Neutrophil (primary cell): ENCODE measurements around the gene CCDC57.

ENCODE experiments used
- H3K27ac ChIP-seq: fragments of 200-600 bp; sonication (generic); 2 replicates; pipeline ENCODE4 v1.5.1; 2016; ENCODE audit warnings: mild to moderate bottlenecking, moderate library complexity
- H3K27me3 ChIP-seq: fragments of 200-600 bp; sonication (generic); 2 replicates; pipeline ENCODE4 v1.6.0; 2016; ENCODE audit warnings: mild to moderate bottlenecking
- H3K36me3 ChIP-seq: fragments of 200-600 bp; sonication (generic); 2 replicates; pipeline ENCODE4 v1.5.1; 2017
- H3K4me1 ChIP-seq, 2 experiments: fragments of 200-600 bp in 1 of 2; sonication (generic) in 1 of 2; 1 replicate in 1 of 2; 2 replicates in 1 of 2; pipeline versions ENCODE4 v1.5.1 to v1.6.1; 2013 to 2016; ENCODE audit warnings: low read depth in 1 of 2, low read length in 1 of 2, mild to moderate bottlenecking in 1 of 2, moderate library complexity in 1 of 2; ENCODE audit not compliant: control insufficient read depth in 1 of 2, insufficient read depth in 1 of 2
- H3K4me3 ChIP-seq, 2 experiments: fragments of 200-600 bp in 1 of 2; sonication (generic) in 1 of 2; 1 replicate in 1 of 2; 2 replicates in 1 of 2; pipeline ENCODE4 v1.5.1; 2013 to 2016; ENCODE audit warnings: low read depth in 1 of 2, low read length in 1 of 2, mild to moderate bottlenecking in 1 of 2, moderate library complexity in 1 of 2
- H3K9me3 ChIP-seq: fragments of 200-600 bp; sonication (generic); 2 replicates; pipeline ENCODE4 v1.5.1; 2016
- TF ChIP-seq, protein P1 (sequence below): fragments of 200-600 bp; sonication (generic); IDR thresholded peaks from 2 replicates; pipeline ENCODE4 v1.5.1; 2016; ENCODE audit warnings: antibody characterized with exemption

CCDC57 gene

DNA sequence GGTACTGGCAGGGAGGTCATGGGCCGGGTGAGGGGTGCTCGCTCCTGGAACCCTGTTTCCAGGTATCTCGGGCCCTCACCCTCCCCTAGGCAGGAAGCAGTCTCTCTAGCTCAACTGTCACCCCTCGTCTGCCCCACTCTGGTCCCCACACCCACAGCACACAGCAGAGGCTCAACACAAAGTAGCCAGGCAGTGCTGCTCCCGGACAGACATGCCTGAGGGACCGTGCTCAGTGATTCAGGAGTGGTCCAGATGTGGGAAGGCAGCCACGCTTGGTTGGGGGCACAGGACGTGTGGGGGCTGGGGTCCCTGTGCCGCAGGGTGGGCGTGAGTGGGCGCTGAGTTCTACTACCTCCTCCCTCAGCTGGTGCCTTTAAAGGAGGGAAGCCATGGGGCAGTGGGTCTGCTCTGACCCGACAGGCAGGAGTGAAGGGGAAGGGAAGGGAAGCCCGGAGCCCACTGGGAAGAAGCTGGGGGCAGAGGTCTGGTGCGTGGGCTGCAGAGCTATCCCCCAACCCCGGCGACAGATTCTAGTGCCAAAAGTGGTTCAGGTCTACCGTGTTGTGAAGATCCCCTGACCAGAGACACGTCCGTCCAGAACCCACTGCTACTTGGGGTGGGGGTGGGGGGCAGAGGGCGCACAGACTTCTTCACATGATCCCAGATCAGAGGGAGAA is 28.0 kb upstream of the CCDC57 start:
- H3K36me3 ChIP-seq: peaks cover 100% of the 10 kb centered on the region
- H3K4me1 ChIP-seq: peaks cover 79 to 82% of the 10 kb centered on the region in 2 experiments
- H3K27ac ChIP-seq: peak overlapping the region; percentile 82

GRCh38 chr17:82239926-82240505 is 27.4 kb upstream of the CCDC57 start:
- Histone ChIP-seq H3K9me3 (no peaks in the 10 kb centered on the region), H3K4me1 (peaks cover 85 to 89% of the 10 kb centered on the region in 2 experiments), H3K36me3 (peaks cover 100% of the 10 kb centered on the region), H3K27ac (peak overlapping the region; percentile 82), H3K4me3 (no peak overlapping the region), H3K27me3 (no peaks in the 10 kb centered on the region)
- TF ChIP-seq, protein P1, sequence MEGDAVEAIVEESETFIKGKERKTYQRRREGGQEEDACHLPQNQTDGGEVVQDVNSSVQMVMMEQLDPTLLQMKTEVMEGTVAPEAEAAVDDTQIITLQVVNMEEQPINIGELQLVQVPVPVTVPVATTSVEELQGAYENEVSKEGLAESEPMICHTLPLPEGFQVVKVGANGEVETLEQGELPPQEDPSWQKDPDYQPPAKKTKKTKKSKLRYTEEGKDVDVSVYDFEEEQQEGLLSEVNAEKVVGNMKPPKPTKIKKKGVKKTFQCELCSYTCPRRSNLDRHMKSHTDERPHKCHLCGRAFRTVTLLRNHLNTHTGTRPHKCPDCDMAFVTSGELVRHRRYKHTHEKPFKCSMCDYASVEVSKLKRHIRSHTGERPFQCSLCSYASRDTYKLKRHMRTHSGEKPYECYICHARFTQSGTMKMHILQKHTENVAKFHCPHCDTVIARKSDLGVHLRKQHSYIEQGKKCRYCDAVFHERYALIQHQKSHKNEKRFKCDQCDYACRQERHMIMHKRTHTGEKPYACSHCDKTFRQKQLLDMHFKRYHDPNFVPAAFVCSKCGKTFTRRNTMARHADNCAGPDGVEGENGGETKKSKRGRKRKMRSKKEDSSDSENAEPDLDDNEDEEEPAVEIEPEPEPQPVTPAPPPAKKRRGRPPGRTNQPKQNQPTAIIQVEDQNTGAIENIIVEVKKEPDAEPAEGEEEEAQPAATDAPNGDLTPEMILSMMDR: no peak

More for the DNA sequence above, 28.0 kb upstream of the CCDC57 start:
- H3K9me3 ChIP-seq: no peaks in the 10 kb centered on the region
- TF ChIP-seq, protein P1: no peak
- H3K4me3 ChIP-seq: peak overlapping the region in 1 of 2 experiments; percentile 15
- H3K27me3 ChIP-seq: no peaks in the 10 kb centered on the region

DNA sequence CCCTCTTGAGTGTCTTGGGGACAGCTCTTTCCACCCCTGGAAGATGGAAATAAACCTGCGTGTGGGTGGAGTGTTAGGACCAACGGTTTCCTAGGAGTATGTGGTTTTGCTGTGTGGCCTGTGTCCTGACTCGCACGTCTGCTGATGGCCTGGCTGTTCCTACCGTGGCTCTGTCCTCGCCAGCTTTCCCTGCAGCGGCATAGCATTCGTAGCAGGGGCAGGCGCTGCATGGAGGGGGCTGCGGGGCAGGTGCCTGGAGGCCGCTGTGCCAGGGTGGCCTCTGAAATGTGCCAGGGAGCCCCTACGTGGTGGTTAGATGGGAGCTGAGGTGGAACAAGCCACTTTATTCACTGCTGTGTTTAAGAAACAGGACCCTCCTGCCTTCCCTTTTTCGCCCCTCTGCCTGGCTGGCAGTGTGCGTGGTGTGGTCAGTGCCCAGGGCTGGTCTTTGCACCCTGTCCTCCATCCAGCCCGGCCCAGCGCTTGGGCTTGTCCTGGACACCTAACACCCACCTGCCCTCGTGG is 26.8 kb upstream of the CCDC57 start:
- H3K36me3 ChIP-seq: peaks cover 100% of the 10 kb centered on the region
- TF ChIP-seq, protein P1: no peak
- peak overlapping the region; percentile 82 for H3K27ac ChIP-seq
- peak overlapping the region in 1 of 2 experiments; percentile 41 for H3K4me3 ChIP-seq
- no peaks in the 10 kb centered on the region for H3K27me3 ChIP-seq
- H3K4me1 ChIP-seq: peaks cover 91 to 94% of the 10 kb centered on the region in 2 experiments
- no peaks in the 10 kb centered on the region for H3K9me3 ChIP-seq

DNA sequence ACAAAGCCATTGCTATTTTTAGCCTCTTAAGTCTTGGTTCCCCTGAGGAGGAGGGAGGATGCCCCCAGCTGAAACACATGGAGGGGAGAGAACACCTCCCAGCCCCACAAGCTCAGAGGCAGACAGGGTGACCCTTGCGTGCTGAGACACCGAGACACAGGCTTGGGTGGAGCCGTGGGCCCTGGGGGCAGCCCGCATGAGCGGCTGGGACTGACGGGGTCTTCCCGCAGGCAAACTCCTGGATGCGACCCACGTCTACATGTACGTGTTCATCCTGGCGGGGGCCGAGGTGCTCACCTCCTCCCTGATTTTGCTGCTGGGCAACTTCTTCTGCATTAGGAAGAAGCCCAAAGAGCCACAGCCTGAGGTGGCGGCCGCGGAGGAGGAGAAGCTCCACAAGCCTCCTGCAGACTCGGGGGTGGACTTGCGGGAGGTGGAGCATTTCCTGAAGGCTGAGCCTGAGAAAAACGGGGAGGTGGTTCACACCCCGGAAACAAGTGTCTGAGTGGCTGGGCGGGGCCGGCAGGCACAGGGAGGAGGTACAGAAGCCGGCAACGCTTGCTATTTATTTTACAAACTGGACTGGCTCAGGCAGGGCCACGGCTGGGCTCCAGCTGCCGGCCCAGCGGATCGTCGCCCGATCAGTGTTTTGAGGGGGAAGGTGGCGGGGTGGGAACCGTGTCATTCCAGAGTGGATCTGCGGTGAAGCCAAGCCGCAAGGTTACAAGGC is 26.0 kb upstream of the CCDC57 start:
- Histone ChIP-seq H3K36me3 (peaks cover 97% of the 10 kb centered on the region), H3K4me3 (peak overlapping the region; percentile 31 to 41), H3K9me3 (no peaks in the 10 kb centered on the region), H3K4me1 (peaks cover 98 to 100% of the 10 kb centered on the region in 2 experiments), H3K27ac (peak overlapping the region; percentile 82), H3K27me3 (no peaks in the 10 kb centered on the region)
- TF ChIP-seq, protein P1: no peak

- peaks cover 96% of the 10 kb centered on the region for H3K36me3 ChIP-seq
- H3K27ac ChIP-seq: peak overlapping the region; percentile 82
- H3K4me3 ChIP-seq: peak overlapping the region; percentile 31 to 41
These were observed 25.3 kb upstream of the CCDC57 start for GRCh38 chr17:82237746-82238471.

More at GRCh38 chr17:82237746-82238471, 25.3 kb upstream of the CCDC57 start:
- TF ChIP-seq, protein P1: no peak
- Histone ChIP-seq H3K27me3 (no peaks in the 10 kb centered on the region), H3K9me3 (no peaks in the 10 kb centered on the region), H3K4me1 (peaks cover 98 to 100% of the 10 kb centered on the region in 2 experiments)
